Stimulated activated effector memory CD8-positive, alpha-beta T cell treated with anti-CD3 and anti-CD28 coated beads, Interleukin-12 subunit alpha, Interleukin-12 subunit beta, amount 100 ng/mL, for 72 hours (primary cell): Measurements from ENCODE around the gene SMARCA1.

Experiments
- ATAC-seq: fragments of 150-1000 bp; cut with Tn5 transposase; 2 replicates; pipeline ENCODE4 v1.10.0; 2021
- DNase-seq, 2 donors: peaks; one replicate each; pipeline ENCODE4 v3.0.0; 2021 to 2022; ENCODE audit warnings: low spot score in 2 of 2
- H3K27ac Mint-ChIP-seq: one replicate; pipeline ENCODE4 v1.8.0; 2022; ENCODE audit warnings: mild to moderate bottlenecking, mixed read lengths
- H3K36me3 Mint-ChIP-seq: one replicate; pipeline ENCODE4 v1.8.0; 2022; ENCODE audit warnings: mild to moderate bottlenecking, mixed read lengths
- H3K4me1 Mint-ChIP-seq: one replicate; pipeline ENCODE4 v1.8.0; 2022; ENCODE audit warnings: mixed read lengths
- H3K4me3 Mint-ChIP-seq: one replicate; pipeline ENCODE4 v1.8.0; 2022; ENCODE audit warnings: mild to moderate bottlenecking, mixed read lengths
- H3K9me3 Mint-ChIP-seq: one replicate; pipeline ENCODE4 v1.8.0; 2022; ENCODE audit warnings: mixed read lengths

SMARCA1 gene

DNA sequence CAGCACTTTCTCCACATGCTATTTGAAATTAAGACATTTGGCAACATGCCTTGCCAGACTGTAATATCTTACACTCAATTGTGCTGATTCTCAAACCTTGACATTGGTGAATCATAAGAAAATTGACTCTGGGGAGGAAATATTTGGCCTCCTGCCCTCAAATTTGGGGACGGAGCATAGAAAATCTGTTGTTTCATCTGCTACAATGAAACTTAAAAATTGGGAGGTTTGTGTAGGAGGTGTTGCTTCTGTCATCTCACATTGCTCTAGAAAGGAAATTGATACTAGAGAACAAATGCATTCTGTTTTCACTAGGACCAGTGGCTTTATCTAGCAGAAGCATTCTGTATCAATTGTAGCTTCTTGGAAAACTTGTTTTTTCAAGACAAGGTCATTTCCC is 22.1 kb upstream of the SMARCA1 start:
- H3K4me3 Mint-ChIP-seq = no peak overlapping the region
- ATAC-seq (no peak), DNase-seq (no peak)
- no peaks in the 10 kb centered on the region for H3K36me3 Mint-ChIP-seq
- H3K27ac Mint-ChIP-seq = no peak overlapping the region
- H3K4me1 Mint-ChIP-seq = no peaks in the 10 kb centered on the region
- H3K9me3 Mint-ChIP-seq = no peaks in the 10 kb centered on the region

DNA sequence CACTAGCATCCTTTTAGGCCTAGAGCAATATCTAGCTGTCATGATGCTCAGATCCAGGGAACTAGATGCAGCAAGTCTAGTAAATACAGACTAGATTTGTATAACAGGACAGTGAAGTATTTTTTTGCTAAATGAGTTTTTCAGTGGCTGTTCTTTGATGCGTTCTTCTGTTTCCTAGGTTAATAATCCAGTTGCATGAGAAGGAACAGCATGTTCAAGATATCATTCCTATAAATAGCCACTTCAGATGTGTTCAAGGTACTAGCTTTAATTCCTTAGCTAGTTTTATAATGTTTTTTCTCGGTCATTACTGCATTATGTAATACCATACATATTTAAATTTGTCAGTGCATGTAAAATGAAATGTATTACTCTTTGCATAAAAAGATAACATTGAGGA is 21.5 kb upstream of the SMARCA1 start:
- Mint-ChIP-seq H3K27ac (no peak overlapping the region), H3K36me3 (no peaks in the 10 kb centered on the region), H3K9me3 (no peaks in the 10 kb centered on the region), H3K4me1 (peaks cover 2% of the 10 kb centered on the region), H3K4me3 (no peak overlapping the region)
- ATAC-seq = no peak
- DNase-seq = no peak

DNA sequence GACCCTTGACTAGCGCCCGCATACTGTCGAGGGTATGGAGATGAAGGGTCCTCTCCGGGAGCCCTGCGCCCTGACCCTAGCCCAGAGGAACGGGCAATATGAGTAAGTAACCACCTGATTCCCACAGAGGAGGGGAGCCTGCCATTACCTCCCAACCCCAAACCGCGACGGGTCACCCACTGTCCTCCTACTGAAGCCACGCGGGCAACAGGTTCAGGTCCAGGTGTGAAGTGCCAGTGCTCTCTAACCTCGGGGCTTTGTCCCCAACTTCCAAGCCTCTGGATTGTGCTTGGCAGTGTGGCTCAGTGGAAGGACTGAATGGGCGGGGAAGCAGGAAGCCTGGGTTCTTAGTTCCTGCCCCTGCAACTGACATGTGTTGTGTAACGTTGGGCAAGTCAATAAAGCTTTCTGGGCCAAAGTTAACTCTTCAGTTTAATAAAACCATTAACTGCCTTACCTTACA is 17.5 kb upstream of the SMARCA1 start:
- DNase-seq (no peak), ATAC-seq (no peak)
- Mint-ChIP-seq H3K9me3 (no peaks in the 10 kb centered on the region), H3K4me3 (peak overlapping the region; percentile 55), H3K36me3 (no peaks in the 10 kb centered on the region), H3K4me1 (peaks cover 6% of the 10 kb centered on the region), H3K27ac (peak overlapping the region; percentile 6)

DNA sequence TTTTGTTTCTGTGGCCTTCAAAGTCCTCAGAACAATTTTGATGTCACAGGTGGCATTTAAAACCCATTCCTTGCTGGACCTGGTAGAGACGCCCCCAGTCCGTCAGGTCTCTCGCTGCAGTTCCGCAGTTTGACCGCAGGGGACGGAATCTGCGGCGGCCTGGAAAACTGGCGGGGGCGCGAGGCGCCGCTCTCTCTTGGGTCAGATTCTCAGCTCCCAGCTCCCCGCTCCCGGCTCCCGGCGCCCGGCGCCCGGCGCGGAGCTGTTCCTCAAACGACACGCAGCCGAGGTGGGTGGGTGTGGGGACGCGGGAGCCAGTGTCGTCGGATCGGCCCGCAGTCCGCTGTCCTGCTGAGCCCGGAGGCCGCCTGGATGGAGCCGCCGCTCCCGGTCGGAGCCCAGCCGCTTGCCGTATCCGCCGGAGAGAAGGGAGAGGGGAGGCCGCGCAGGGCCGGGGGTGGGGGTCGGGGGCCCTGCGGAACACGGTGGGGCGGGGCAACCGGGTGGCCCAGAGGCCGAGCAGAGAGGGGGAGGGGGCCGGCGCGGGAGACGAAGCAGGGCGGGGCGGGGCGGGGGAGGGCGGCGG is 16.9 kb upstream of the SMARCA1 start, which contains the start of gene OCRL:
OCRL (plus strand) TSS at position 192 of the 586 bp plus-strand sequence; CDS start at position 373, 181 bp downstream.
- Mint-ChIP-seq H3K9me3 (no peaks in the 10 kb centered on the region), H3K4me3 (peak within 1 kb of the TSS; percentile 55), H3K27ac (peak within 1 kb of the TSS; percentile 6), H3K4me1 (peaks cover 6% of the 10 kb centered on the region), H3K36me3 (no peaks in the 10 kb centered on the region)
- DNase-seq (peak; percentile 11 to 61), ATAC-seq (peak; percentile 65)

DNA sequence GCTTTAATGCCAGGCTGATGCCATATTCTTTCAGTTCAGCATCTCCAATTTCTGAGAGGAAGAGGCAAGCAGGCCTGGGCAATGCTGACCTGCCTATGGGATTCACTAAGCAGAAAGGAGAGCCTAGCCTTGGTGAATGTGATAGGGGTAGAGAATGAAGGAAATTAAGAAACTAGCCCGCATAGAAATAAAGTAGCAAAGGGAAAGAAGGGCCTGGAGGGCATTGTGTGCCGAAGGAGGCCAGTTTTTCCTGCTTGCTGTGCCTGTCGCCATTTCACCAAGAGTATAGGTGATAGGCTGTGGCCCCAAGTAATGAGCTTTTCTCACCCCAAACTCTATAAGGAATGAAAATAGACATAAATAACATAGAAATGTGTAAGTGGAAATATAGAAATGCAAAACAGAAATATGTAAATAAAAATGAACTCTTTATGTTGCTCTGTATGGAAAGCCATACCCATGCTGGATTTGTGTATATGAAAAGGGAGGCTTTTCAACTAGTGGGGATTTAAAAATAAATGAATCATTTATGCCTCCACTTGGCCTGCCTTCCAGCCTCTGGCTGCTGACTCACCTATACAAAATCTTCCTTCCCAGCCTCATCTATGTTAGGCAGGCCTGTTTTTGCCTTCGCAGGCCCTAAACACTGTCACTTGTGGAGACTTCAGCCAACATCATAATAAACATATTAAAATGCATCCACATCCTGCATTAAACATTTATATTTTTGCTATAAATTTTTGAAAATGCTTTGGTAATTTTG is 11.7 kb upstream of the SMARCA1 start:
- DNase-seq = no peak
- Mint-ChIP-seq H3K36me3 (no peaks in the 10 kb centered on the region), H3K4me1 (peaks cover 6% of the 10 kb centered on the region), H3K9me3 (no peaks in the 10 kb centered on the region), H3K27ac (no peak overlapping the region), H3K4me3 (no peak overlapping the region)
- ATAC-seq = no peak

DNA sequence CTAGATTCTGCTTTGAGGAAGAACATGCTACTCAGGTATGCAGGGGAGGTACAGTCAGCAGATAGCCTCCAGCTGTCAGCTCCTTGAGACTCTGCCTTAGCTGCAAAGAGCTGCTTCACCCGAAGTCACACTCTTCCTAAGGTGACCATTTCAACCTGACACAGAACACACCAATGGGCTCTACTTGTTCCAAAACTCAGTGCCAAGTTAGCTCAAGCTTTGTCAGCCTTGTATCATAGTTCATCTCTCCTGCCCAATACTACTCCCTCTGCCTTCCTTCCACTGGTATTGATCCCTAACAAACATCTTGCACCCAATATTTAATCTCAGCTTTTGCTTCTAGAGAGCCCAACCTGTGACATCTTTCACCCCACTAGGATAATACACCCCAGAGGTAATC is 7.8 kb upstream of the SMARCA1 start:
- Mint-ChIP-seq H3K36me3 (no peaks in the 10 kb centered on the region), H3K4me1 (no peaks in the 10 kb centered on the region), H3K4me3 (no peak overlapping the region), H3K9me3 (no peaks in the 10 kb centered on the region), H3K27ac (no peak overlapping the region)
- DNase-seq (no peak), ATAC-seq (no peak)

DNA sequence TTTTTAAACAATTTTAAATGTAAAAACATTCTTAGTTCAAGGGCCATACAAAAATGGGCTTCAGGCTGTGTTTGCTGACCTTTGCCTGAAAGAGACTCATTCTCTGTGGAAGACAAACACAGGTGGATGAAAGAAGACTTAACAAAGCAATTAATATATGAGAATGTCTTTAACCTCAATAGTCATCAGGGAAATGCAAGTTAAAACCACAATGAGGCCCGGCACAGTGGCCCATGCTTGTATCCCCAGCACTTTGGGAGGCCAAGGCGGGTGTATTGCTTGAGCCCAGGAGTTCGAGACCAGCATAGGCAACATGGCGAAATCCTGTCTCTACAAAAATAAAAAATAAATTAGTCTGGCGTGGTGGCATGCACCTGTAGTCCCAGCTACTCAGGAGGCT is 7.1 kb upstream of the SMARCA1 start:
- Mint-ChIP-seq H3K4me3 (no peak overlapping the region), H3K36me3 (no peaks in the 10 kb centered on the region), H3K9me3 (no peaks in the 10 kb centered on the region), H3K4me1 (no peaks in the 10 kb centered on the region), H3K27ac (no peak overlapping the region)
- DNase-seq (no peak), ATAC-seq (no peak)

DNA sequence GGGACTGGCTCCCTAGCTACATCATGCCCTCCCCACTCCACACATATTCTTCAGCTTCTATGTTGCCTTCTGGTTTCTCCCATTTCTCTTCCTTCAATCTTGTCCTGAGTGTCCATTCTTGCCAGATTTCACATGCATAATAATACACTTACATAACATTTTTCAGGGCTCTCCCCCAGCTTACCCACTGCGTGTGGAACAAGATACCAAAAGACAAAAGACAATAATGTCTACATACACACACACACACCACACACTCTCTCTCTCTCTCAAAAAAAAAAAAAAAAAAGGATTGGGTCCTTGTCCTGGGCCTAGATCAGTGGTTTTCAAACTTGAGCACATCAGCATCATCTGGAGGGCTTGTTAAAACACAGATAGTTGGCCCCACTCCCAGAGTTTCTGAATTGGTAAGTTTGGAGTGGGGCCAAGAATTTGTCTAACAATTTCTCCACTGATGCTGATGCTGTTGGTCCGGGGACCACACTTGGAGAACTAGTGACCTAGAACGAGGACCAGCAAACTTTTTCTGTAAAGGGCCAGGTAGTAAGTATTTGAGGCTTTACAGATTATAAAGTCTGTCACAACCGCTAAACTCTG is 6.5 kb upstream of the SMARCA1 start:
- Mint-ChIP-seq H3K36me3 (no peaks in the 10 kb centered on the region), H3K9me3 (no peaks in the 10 kb centered on the region), H3K4me3 (no peak overlapping the region), H3K4me1 (no peaks in the 10 kb centered on the region), H3K27ac (no peak overlapping the region)
- no peak for ATAC-seq
- DNase-seq = no peak

DNA sequence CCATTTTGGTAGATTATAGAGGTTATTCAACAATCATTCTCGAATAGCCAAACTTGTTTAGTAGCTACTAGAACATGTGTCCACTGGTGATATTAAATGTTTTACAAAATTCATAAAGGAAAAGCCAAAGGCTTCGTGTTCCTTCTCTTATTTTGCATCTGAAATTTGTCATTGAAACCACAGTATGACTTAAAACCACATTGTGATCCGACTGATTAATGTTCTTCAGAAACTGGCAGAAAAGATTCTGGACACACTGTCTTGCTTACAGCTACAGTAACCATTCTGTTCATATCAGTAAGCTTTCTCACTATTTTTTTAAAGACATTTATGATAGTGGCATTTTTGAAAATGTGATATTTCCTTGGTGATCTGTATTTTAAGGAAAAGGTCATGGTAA is 2.6 kb upstream of the SMARCA1 start:
- DNase-seq = no peak
- no peak overlapping the region for H3K4me3 Mint-ChIP-seq
- ATAC-seq = no peak
- H3K36me3 Mint-ChIP-seq = no peaks in the 10 kb centered on the region
- no peak overlapping the region for H3K27ac Mint-ChIP-seq
- no peaks in the 10 kb centered on the region for H3K9me3 Mint-ChIP-seq
- H3K4me1 Mint-ChIP-seq = peaks cover 7% of the 10 kb centered on the region

DNA sequence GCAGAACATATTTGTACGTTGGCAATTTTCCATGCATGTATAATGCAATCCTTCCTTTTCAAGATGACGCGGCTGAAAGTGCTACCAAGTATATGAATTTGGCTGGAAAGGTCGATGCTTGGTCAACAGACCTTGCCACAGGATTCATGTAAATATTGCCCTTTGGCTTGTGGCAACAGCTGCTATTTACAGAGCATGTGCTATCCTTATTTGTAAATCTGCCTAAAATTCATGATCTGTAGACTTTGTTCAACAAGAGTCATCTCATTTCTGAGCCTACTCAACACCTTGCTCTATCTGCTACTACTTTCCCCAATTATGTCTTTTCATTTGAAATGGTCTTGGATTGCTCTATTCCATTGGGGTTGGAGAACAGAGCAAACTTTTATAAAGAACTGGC is 1.9 kb upstream of the SMARCA1 start:
- H3K27ac Mint-ChIP-seq = no peak overlapping the region
- DNase-seq = no peak
- no peaks in the 10 kb centered on the region for H3K9me3 Mint-ChIP-seq
- H3K36me3 Mint-ChIP-seq = no peaks in the 10 kb centered on the region
- no peak for ATAC-seq
- H3K4me1 Mint-ChIP-seq = peaks cover 7% of the 10 kb centered on the region
- no peak overlapping the region for H3K4me3 Mint-ChIP-seq

DNA sequence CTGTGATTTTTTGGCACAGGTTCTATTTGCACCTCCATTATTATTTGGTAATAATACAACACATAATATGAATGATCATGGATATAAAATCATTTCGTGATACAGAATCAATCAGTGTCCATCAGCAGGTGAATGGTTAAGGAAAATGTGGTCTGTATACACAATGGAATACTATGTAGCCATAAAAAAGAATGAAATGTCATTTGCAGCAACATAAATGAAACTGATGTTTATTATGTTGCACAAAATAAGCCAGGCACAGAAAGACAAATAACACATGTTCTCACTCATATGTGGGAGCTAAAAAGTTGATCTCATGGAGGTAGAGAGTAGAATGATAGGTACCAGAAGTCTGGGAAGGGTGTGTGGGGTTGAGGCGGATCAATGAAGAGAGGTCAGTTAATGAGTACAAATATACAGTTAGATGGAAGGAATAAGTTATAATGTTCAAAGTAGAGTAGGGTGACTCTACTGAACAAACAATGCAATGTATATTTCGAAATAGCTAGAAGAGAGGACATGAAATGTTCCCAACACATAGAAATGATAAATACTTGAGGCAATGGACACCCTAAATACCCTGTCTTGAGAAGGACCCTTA is 1.1 kb upstream of the SMARCA1 start:
- Mint-ChIP-seq H3K27ac (no peak overlapping the region), H3K36me3 (no peaks in the 10 kb centered on the region), H3K4me3 (peak overlapping the region; percentile 64), H3K4me1 (peaks cover 7% of the 10 kb centered on the region), H3K9me3 (no peaks in the 10 kb centered on the region)
- DNase-seq (no peak), ATAC-seq (no peak)

DNA sequence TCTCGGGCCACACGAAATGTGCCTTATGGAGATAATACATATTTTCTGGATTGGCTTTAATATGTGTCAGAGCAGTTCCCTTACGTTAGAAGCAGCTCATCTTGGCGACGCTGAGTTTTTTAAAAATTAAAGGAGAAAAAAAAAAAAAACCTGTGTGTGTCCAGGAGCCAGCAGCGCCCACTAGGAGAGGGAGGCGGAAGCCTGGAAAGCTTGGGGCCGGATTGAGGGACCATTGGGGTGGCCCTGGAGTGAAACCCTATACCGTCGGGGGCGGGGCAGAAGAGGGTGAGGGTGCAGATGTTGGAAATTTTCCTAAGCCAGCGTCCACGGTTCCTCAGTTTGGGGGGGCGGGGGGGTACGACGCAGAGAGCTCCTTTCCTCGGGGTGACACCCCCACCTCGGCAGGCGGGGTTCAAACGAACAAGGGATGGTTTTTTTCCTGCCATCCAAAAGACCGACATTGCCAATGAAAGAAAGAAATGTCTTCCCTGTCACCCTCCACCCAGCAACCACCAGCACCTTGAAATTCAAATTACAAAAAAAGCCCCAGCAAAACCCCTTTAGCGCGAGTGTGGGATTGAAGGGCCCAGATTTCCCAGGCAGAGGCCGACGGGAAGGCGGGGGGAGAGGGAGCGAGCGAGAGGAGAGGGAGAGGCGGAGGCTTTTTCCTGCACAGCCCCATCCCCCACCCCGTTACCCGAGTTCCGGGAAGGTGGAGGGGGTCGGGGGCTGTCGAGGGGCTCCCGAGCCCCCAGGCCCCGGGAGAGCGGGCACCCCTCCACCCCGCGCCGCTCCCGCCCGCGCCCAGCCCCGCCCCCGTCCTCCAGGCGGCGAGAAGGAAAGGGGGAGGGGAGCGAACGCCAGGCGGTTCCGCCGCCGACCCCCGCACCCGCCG is 859 bp downstream of the SMARCA1 start:
- H3K4me1 Mint-ChIP-seq = peaks cover 7% of the 10 kb centered on the region
- H3K27ac Mint-ChIP-seq = no peak overlapping the region
- H3K4me3 Mint-ChIP-seq = peak overlapping the region; percentile 64
- DNase-seq (no peak), ATAC-seq (no peak)
- H3K9me3 Mint-ChIP-seq = no peaks in the 10 kb centered on the region
- no peaks in the 10 kb centered on the region for H3K36me3 Mint-ChIP-seq

DNA sequence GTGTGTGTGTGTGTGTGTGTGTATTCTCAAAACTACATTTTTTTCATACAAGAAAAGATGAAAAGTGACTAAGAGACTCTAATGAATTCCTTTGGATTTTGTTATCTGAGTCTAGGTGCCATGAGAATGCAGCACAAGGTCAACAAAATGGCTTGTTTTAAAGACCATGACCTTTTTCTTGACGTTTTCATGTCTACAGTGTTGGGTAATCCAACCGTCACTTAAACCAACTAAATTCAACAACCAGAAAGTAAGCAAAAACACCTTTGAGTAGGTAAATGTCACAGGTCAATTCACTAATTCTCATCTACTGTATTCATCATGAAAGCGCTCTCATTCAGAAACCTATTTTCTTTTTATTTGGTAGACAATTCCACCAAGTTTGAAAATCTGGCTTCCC is 3.1 kb downstream of the SMARCA1 start:
- Mint-ChIP-seq H3K27ac (no peak overlapping the region), H3K4me3 (no peak overlapping the region), H3K4me1 (peaks cover 7% of the 10 kb centered on the region), H3K9me3 (no peaks in the 10 kb centered on the region), H3K36me3 (no peaks in the 10 kb centered on the region)
- no peak for ATAC-seq
- DNase-seq = no peak

DNA sequence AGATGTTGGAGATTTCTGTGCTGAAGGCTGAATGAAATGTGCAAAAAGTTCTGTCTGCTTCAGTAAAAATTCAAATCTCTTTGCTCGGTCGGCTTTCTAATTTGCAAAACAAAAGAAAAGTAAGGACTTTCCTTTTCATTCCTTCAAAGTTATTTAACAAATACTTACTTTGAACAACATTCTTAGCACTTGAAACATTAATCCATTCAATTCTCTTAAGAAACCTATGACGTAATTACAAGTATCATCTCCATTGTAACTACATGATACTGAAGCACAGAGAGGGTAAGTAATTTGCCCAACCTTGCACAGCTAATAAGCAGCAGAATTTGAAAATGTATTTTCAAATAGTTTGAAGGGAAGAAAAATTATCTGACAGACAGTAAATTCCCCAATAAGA is 6.9 kb downstream of the SMARCA1 start:
- no peak overlapping the region for H3K4me3 Mint-ChIP-seq
- ATAC-seq (no peak), DNase-seq (no peak)
- no peaks in the 10 kb centered on the region for H3K4me1 Mint-ChIP-seq
- H3K27ac Mint-ChIP-seq = no peak overlapping the region
- H3K9me3 Mint-ChIP-seq = no peaks in the 10 kb centered on the region
- H3K36me3 Mint-ChIP-seq = no peaks in the 10 kb centered on the region

DNA sequence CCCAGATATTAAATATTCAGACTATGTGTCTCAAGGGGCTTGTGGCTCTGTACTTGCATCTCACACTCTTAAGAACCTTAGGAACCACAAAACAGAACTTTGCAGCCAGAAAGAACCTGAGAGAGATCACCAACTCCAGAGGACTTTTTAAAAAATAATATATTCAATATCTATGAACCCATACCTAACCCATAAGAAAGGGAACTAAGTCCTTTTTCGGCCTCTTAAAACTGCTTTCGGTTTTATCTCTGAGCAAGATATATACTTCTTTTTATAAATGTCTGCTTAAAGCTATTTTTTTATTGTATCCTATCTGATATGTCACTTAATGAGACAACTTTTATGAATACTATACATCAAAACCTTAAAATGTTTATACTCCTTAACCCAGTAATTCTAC is 10.9 kb downstream of the SMARCA1 start:
- Mint-ChIP-seq H3K36me3 (no peaks in the 10 kb centered on the region), H3K9me3 (no peaks in the 10 kb centered on the region), H3K27ac (no peak overlapping the region), H3K4me3 (no peak overlapping the region), H3K4me1 (no peaks in the 10 kb centered on the region)
- DNase-seq (no peak), ATAC-seq (no peak)
